H1 (cell line): Measurements from ENCODE around the gene FAM222B. TPM values are rescaled to one million over a fixed set of nuclear protein-coding genes. Genes with fewer than 3 reads are reported as not detected.

Experiments
- ATF2 ChIP-seq: IDR thresholded peaks from 2 replicates; pipeline ENCODE4 v1.6.1; 2012; ENCODE audit warnings: low read length, inconsistent platforms
- BCL11A ChIP-seq, 2 experiments: IDR thresholded peaks; one replicate each; pipeline ENCODE4 v1.6.1; 2011; ENCODE audit warnings: low read depth in 2 of 2, low read length in 2 of 2, mild to moderate bottlenecking in 2 of 2
- CHD7 ChIP-seq: fragments of 300-600 bp; sonication (generic); IDR thresholded peaks from 2 replicates; pipeline ENCODE4 v1.7.1; 2012; ENCODE audit warnings: low read length, moderate library complexity, mild to moderate bottlenecking, inconsistent platforms; ENCODE audit not compliant: insufficient replicate concordance
- JUN ChIP-seq: IDR thresholded peaks from 2 replicates; pipeline ENCODE4 v1.6.1; 2011; ENCODE audit warnings: low read depth, mild to moderate bottlenecking, improper control_type of control experiment, low read length
- MAFK ChIP-seq: IDR thresholded peaks from 2 replicates; pipeline ENCODE4 v1.6.1; 2012; ENCODE audit warnings: low read depth, mild to moderate bottlenecking, improper control_type of control experiment, low read length
- SIN3A ChIP-seq, 2 experiments: IDR thresholded peaks in 1 of 2; conservative IDR thresholded peaks in 1 of 2; 2 replicates each; pipeline ENCODE4 v1.6.1; 2011 to 2012; ENCODE audit warnings: low read length in 2 of 2, improper control_type of control experiment in 1 of 2, low read depth in 1 of 2, mild to moderate bottlenecking in 1 of 2
- TBP ChIP-seq: IDR thresholded peaks from 2 replicates; pipeline ENCODE4 v1.6.1; 2011; ENCODE audit warnings: low read depth, low read length, improper control_type of control experiment
- polyA plus RNA-seq, 7 experiments: library from polyadenylated mRNA; depleted of rRNA in 3 of 7; stranded (reverse) in 5 of 7; unstranded in 2 of 7; fragments of >200 nt in 5 of 7; fragments of 200-250 nt in 2 of 7; gene quantifications; 1 replicate in 5 of 7; 2 replicates in 1 of 7; 4 replicates in 1 of 7; pipeline versions ENCODE4 v1.2.1 to v1.2.3, GENCODE V29; 2011 to 2013; ENCODE audit warnings: missing spikeins in 2 of 7, mixed read lengths in 2 of 7
- total RNA-seq: library from RNA; stranded (reverse); fragmentation: NEBNext Ultra II Directional; extraction: Animal tissue kit (Norgen Biotek cat#: 25700); gene quantifications from 2 replicates; pipeline ENCODE4 v1.2.1, GENCODE V29; 2021

FAM222B gene
- total and polyA plus RNA-seq, 2 of the 8 experiments (the other 6 are each of a cell fraction or from before 2014, with no cell fraction given), result 42.1 to 81.7 TPM

- TF ChIP-seq CHD7 (no peak), ATF2 (no peak), JUN (no peak), MAFK (no peak), TBP (no peak), BCL11A (IDR thresholded peaks at IDR 0.05; ENCODE audit: low read depth in 2 of 2, low read length in 2 of 2) (no peak), SIN3A (conservative IDR thresholded peaks at IDR 0.05 in 1 of 2, IDR thresholded peaks at IDR 0.05 in 1 of 2; ENCODE audit: low read depth in 1 of 2, low read length in 2 of 2) (no peak)
Measured at GRCh38 chr17:28777178-28777577, 65.4 kb downstream of the FAM222B start (continued).
